SU-DHL-6 (cell line): ENCODE data around the gene SLC5A6.

Experiments
- H2AFZ ChIP-seq: fragments of 200-600 bp; sonication (generic); 2 replicates; pipeline ENCODE4 v1.6.1; 2014; ENCODE audit warnings: low read depth, mild to moderate bottlenecking, moderate library complexity, mixed read lengths, antibody characterized with exemption, low read length; ENCODE audit not compliant: severe bottlenecking
- H3F3A ChIP-seq: fragments of 200-600 bp; shearing (Covaris generic); 2 replicates; pipeline ENCODE4 v1.6.0; 2016; ENCODE audit warnings: antibody characterized with exemption, mild to moderate bottlenecking; ENCODE audit not compliant: insufficient read depth
- H3K27ac ChIP-seq: fragments of 200-600 bp; sonication (generic); 2 replicates; pipeline ENCODE4 v1.5.1; 2016; ENCODE audit warnings: low read depth, mild to moderate bottlenecking, low read length, moderate library complexity, mixed read lengths
- H3K27me3 ChIP-seq: fragments of 200-600 bp; sonication (generic), shearing (Covaris generic); 2 replicates; pipeline ENCODE4 v1.6.0; 2014; ENCODE audit warnings: mild to moderate bottlenecking, low read length
- H3K36me3 ChIP-seq: fragments of 200-600 bp; sonication (generic); 2 replicates; pipeline ENCODE4 v1.6.1; 2014; ENCODE audit warnings: mild to moderate bottlenecking, low read length, mixed read lengths
- H3K4me2 ChIP-seq: fragments of 300-600, 200-600 bp; shearing (Covaris generic), sonication (generic); 2 replicates; pipeline ENCODE4 v1.6.0; 2014; ENCODE audit warnings: low read length, low read depth, mild to moderate bottlenecking; ENCODE audit not compliant: poor library complexity, severe bottlenecking
- H3K4me3 ChIP-seq: fragments of 200-600 bp; sonication (generic); 2 replicates; pipeline ENCODE4 v1.5.1; 2014; ENCODE audit warnings: antibody characterized with exemption, low read length, mild to moderate bottlenecking, mixed read lengths; ENCODE audit not compliant: insufficient read depth, poor library complexity, severe bottlenecking
- H3K79me2 ChIP-seq: fragments of 200-600 bp; sonication (generic); 2 replicates; pipeline ENCODE4 v1.6.1; 2014; ENCODE audit warnings: mild to moderate bottlenecking, low read length, moderate library complexity; ENCODE audit not compliant: insufficient read depth
- H3K9ac ChIP-seq: fragments of 200-600 bp; sonication (generic); 2 replicates; pipeline ENCODE4 v1.7.0; 2014; ENCODE audit warnings: mild to moderate bottlenecking, low read length
- H3K9me2 ChIP-seq: fragments of 200-600 bp; sonication (generic); replicated peaks from 2 replicates; pipeline ENCODE4 v1.6.1; 2014; ENCODE audit warnings: low read length; ENCODE audit not compliant: insufficient read depth
- H3K9me3 ChIP-seq: fragments of 200-600 bp; sonication (generic); 2 replicates; pipeline ENCODE4 v1.6.1; 2014; ENCODE audit warnings: low read length, mixed read lengths; ENCODE audit not compliant: insufficient read depth
- H4K20me1 ChIP-seq: fragments of 200-600 bp; sonication (generic); 2 replicates; pipeline ENCODE4 v1.6.1; 2014; ENCODE audit warnings: low read depth, mild to moderate bottlenecking, antibody characterized with exemption, low read length, moderate library complexity, mixed read lengths
- CTCF ChIP-seq: fragments of 200-600 bp; sonication (generic); IDR thresholded peaks from one replicate; pipeline ENCODE4 v1.5.1; 2017; ENCODE audit warnings: antibody characterized with exemption, mild to moderate bottlenecking, low read length, moderate library complexity; ENCODE audit not compliant: insufficient read depth, poor library complexity, severe bottlenecking
- EZH2phosphoT487 ChIP-seq: fragments of 200-600 bp; sonication (generic), shearing (Covaris generic); conservative IDR thresholded peaks from 2 replicates; pipeline ENCODE4 v1.6.1; 2018; ENCODE audit warnings: mild to moderate bottlenecking, antibody characterized with exemption, low read length, moderate library complexity, mixed read lengths

The SLC5A6 gene

GRCh38 chr2:27231921-27232320, 19.9 kb upstream of the SLC5A6 start:
- Histone ChIP-seq H3K9me2 (no peaks in the 10 kb centered on the region), H3K9ac (no peak overlapping the region), H3K27me3 (no peaks in the 10 kb centered on the region), H3K9me3 (no peaks in the 10 kb centered on the region), H3K79me2 (0 out of 2 replicates have a peak, but pooled peaks cover 3% of the 10 kb centered on the region), H3K4me3 (no peak overlapping the region), H3K4me2 (no peak overlapping the region), H4K20me1 (0 out of 2 replicates have a peak, but pooled peaks cover 3% of the 10 kb centered on the region), H3F3A (peaks cover 4% of the 10 kb centered on the region; the same call in 1 of the 2 replicates), H3K36me3 (peaks cover 24% of the 10 kb centered on the region), H2AFZ (no peak overlapping the region), H3K27ac (no peak overlapping the region)
- TF ChIP-seq EZH2phosphoT487 (no peak), CTCF (no peak)

GRCh38 chr2:27227501-27227900, 15.4 kb upstream of the SLC5A6 start:
- Histone ChIP-seq H3F3A (peaks cover 4% of the 10 kb centered on the region; the same call in 1 of the 2 replicates), H3K27ac (no peak overlapping the region), H3K9ac (no peak overlapping the region), H3K9me2 (no peaks in the 10 kb centered on the region), H3K27me3 (no peaks in the 10 kb centered on the region), H3K36me3 (peaks cover 22% of the 10 kb centered on the region), H3K9me3 (no peaks in the 10 kb centered on the region), H3K79me2 (0 out of 2 replicates have a peak, but pooled peaks cover 3% of the 10 kb centered on the region), H3K4me3 (no peak overlapping the region), H4K20me1 (0 out of 2 replicates have a peak, but pooled peaks cover 3% of the 10 kb centered on the region), H2AFZ (no peak overlapping the region), H3K4me2 (no peak overlapping the region)
- TF ChIP-seq CTCF: no peak

- Histone ChIP-seq H3K9me3 (no peaks in the 10 kb centered on the region), H3K79me2 (0 out of 2 replicates have a peak, but pooled peaks cover 17% of the 10 kb centered on the region), H3K9ac (no peak overlapping the region), H4K20me1 (0 out of 2 replicates have a peak, but pooled peaks cover 3% of the 10 kb centered on the region), H3K36me3 (peaks cover 33% of the 10 kb centered on the region), H3K9me2 (no peaks in the 10 kb centered on the region), H2AFZ (no peak overlapping the region), H3K27ac (no peak overlapping the region), H3K27me3 (no peaks in the 10 kb centered on the region), H3F3A (peaks cover 4% of the 10 kb centered on the region; the same call in 1 of the 2 replicates), H3K4me2 (no peak overlapping the region), H3K4me3 (no peak overlapping the region)
- TF ChIP-seq CTCF (no peak), EZH2phosphoT487 (no peak)
Measured at GRCh38 chr2:27225526-27225925, 13.5 kb upstream of the SLC5A6 start.
